GM18502 (cell line): ENCODE results near the gene TMBIM1.
"Not testable (repeated sequence)": the region's sequence is repeated elsewhere in the genome, so short reads cannot be mapped to it uniquely, and the experiment has no call there.

Experiments
- ATAC-seq: cut with Tn5 transposase; IDR thresholded peaks from one replicate; pipeline ENCODE4 v1.9.1; 2021; ENCODE audit warnings: mild to moderate bottlenecking; ENCODE audit not compliant: unreplicated experiment, poor library complexity

Gene TMBIM1

GRCh38 chr2:218274586-218274985 lies 17.7 kb downstream of the TMBIM1 start:
- no peak for ATAC-seq

DNA sequence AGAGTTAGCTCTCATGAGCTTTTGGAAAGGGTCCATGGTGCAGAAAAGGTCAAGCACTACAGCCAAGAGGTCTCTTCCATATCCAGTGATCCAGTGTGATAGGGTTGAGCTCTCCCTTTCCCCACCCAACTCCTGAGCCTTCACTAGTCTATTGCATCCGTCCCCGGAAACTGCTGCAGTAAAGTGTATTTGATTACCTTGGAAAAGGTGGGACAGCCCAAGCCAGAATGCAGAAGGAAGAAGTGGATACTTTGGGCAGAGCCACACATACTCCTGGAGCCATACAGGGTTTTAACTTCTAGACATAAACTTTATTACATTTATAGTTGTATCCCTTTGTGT lies 18.4 kb downstream of the TMBIM1 start:
- ATAC-seq = no peak

- ATAC-seq = not testable (repeated sequence)
Measured at GRCh38 chr2:218273214-218273907, 18.9 kb downstream of the TMBIM1 start.

DNA sequence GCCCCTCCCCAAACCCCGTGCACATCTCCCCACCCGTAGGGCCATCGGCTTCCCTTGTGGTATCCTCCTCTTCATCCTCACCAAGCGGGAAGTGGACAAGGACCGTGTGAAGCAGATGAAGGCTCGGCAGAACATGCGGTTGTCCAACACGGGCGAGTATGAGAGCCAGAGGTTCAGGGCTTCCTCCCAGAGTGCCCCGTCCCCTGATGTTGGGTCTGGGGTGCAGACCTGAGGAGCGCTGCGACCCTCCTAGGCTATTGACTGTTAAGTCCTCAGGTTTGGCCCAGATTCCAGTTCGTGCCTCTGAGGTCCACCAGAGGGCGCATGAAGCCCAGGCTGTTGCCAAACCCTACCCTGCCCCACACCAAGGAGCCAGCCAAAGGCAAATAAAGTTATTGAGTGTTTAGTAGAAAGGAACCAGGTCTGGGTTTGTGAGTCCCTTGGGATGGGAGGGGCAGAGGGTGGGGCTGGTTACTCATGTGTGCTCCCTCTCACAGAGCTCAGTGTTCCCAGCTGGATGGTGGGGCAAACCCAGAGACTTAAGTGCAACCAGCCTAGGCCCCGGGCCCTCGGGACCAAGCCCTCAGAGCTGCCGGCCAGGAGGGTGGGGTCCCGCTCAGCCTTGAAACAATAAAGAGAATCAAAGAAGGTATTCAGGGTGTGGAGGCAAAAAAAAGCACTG lies 19.6 kb downstream of the TMBIM1 start:
- peak; percentile 27 for ATAC-seq

DNA sequence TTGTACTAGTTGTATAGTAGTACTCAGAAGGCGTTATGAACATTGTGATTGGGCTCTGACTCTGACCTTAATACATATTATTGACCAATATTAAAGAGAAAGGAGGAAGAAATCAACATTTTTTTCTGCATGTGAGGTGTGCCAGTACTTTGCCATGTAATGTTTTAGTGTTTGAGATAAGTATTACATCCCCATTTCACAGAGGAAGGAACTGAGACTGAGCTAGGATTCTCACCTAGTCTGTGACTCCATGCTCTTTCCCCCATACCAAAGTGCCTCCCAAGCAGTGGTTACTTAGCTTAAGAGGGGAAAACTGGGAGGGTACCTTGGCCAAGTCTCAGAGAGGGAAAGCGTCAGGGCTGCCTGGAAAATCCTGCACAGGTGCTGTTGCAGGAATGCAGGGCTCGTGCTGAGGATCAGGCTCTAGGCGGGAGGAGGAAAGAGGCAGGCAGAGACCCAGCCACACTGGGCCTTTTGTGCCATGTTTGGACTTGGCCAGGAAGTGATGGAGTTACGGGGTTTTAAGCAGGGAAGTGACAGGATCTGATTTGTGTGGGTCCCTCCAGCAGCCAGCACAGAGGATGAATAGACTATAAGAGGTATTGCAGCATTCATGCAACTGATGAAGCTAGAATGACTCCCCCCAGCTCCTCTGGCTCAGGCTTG lies 20.3 kb downstream of the TMBIM1 start:
- no peak for ATAC-seq

- no peak for ATAC-seq
Measured at GRCh38 chr2:218271487-218271797, 20.9 kb downstream of the TMBIM1 start.

- no peak for ATAC-seq
Measured at GRCh38 chr2:218270721-218271486, 21.4 kb downstream of the TMBIM1 start.

DNA sequence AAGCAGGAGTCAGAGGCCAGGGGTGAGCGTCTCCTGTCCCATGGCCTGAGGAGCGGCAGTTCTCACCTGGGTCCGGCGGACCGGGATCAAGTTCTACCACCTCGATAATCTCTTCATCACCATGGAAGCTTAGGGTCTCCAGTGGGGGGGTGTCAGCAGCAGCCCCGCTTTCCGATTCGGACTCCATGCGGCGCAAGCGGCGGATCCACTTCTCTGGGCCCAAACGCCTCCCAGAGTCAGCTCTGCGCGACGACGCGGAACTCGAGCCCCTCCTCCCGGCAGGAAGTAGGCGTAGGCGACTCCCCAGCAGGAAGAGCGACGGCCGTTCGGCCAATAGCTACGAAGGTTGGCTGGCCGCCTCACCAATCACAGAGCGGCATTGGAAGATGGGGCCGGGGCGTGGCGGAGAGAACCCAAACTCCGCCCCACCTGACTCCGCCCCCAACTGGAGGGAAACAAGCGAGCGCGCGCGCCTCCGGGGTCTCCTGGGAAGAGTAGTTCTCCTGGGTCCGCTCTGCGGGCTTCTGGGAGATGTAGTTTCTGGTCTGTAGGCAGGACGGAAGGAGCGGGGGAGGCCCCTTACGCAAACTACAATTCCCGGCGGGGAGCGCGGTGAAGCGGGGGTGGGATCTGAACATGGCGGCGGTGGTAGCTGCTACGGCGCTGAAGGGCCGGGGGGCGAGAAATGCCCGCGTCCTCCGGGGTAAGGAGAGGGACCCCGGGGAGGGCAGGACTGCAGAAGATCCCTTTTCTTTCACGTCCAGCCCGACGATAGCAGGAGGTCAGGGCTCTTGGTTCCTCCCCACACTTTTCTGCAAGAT lies 22.2 kb downstream of the TMBIM1 start, which contains the start of the genes AAMP and PNKD:
AAMP (minus strand) TSS at position 238 of the 821 bp plus-strand sequence; CDS start at position 187, 51 bp downstream.
PNKD (plus strand) TSS at position 620 of the 821 bp plus-strand sequence; CDS start at position 637, 17 bp downstream.
- ATAC-seq = peak; percentile 89

DNA sequence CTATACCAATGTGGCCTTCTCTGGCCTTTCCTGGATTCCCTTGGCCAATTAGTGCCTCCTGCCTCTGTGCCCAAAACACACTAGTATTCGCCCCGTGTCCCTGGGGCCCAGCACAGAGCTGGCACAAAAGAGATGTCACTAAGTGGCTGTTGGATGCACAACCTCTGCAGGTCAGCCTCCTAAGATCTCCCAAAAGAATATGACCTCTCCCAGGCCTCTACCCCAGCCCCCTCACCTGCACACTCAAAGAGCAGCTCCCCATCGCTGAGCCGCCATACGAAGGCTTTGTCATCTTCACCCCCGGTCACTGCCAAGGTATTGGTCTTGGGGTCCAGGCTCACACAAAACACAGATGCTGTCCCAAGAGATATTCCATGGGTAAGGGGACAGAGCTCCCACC lies 25.0 kb downstream of the TMBIM1 start:
- ATAC-seq = no peak

DNA sequence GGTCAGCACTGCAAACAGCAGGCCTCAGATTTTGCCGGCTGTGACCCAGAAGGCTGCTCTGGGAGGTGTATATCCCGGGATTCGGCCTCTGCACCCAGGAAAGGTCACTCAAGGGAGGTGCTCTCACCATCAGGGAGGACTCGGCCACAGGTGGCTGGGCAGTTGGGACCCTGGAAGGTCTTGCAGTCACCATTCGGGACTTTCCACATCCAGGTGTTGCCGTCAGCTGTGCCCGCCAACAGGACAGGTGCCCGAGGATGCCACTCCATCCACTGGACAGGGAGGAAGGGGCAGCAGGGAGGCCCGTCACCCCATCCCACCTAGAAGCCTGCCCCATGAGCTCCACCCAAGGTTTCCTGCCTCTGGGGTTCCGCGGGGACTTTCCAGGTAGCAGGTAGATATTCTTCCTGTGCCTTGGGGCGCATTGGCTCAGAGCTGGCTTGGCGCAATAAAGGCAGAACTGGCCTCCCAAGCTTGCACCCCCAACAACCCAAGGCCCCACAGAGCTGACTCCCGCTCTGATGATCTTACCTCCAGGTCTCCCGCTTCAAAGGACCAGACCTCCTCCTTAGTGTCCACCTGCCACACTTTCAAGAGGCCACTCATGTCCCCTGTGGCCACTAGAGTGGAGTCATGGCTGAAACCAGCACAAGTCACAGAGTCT lies 25.9 kb downstream of the TMBIM1 start:
- no peak for ATAC-seq

GRCh38 chr2:218265626-218266025 lies 26.7 kb downstream of the TMBIM1 start:
- ATAC-seq = no peak

GRCh38 chr2:218264773-218265561 lies 27.3 kb downstream of the TMBIM1 start:
- ATAC-seq = no peak

DNA sequence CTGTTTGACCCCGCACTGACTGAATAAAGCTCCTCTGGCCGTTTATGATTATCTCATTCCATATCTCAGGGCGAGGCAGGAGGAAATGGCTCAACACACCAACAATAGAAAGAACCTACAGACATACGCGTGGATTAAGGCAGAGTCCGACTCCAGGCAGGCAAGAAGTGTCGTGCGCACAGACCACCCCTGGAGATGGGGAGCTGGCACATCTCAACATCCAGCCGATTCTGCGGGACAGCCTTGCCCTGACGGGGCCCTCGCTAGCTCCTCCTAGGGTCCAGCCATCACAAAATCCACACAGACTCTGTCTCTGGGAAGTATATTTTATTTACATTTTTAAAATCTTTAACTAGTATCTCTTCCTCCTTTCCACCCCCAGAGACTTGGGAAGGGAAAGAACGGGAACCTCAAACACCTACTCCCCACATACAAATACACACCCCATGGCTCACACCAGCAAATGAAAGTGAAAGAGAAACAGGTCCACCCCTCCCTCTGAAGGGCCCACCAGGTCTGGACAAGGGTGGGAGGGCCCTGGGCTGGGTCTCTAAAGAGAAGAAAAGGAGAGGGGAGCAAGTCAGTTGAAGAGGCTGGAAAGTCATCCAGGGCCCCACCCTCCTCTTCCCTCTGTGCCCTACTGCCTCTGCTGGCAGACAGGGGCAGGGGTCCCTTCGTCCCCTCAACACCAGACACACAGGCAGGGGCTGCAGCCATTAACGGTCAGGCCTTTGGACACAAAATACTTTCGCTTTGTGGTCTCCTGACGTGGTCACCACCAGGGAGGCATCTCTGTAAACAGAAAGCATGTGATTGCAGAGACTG lies 28.3 kb downstream of the TMBIM1 start:
- ATAC-seq = no peak

DNA sequence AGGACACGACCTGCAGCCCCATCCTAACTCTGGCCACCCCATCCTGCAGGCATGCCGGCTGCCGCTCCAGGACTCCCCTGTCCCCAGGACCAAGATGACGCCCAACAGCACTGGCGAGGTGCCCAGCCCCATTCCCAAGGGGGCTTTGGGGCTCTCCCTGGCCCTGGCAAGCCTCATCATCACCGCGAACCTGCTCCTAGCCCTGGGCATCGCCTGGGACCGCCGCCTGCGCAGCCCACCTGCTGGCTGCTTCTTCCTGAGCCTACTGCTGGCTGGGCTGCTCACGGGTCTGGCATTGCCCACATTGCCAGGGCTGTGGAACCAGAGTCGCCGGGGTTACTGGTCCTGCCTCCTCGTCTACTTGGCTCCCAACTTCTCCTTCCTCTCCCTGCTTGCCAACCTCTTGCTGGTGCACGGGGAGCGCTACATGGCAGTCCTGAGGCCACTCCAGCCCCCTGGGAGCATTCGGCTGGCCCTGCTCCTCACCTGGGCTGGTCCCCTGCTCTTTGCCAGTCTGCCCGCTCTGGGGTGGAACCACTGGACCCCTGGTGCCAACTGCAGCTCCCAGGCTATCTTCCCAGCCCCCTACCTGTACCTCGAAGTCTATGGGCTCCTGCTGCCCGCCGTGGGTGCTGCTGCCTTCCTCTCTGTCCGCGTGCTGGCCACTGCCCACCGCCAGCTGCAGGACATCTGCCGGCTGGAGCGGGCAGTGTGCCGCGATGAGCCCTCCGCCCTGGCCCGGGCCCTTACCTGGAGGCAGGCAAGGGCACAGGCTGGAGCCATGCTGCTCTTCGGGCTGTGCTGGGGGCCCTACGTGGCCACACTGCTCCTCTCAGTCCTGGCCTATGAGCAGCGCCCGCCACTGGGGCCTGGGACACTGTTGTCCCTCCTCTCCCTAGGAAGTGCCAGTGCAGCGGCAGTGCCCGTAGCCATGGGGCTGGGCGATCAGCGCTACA lies 29.4 kb downstream of the TMBIM1 start:
- ATAC-seq = no peak

DNA sequence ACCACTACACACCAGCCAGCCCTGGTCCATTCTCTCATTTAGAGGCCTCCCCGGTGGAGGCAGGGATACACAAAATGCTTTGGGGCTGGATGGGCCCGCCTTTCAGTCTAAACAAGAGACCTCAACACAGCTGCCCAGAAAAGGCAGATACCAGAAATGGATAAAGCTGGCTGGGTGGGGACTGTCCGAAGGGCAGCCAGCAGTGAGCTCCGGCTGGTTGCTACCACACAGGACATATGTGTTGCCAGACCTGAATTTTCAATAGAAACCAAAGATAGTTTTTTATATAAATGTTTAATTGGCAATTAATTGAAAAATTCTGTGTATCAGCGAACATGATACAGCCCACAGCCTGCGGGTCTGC lies 30.1 kb downstream of the TMBIM1 start:
- ATAC-seq = no peak

- no peak for ATAC-seq
Measured at GRCh38 chr2:218261423-218262236, 30.7 kb downstream of the TMBIM1 start.
